ENCODE data around the gene FAM200B.

DNA sequence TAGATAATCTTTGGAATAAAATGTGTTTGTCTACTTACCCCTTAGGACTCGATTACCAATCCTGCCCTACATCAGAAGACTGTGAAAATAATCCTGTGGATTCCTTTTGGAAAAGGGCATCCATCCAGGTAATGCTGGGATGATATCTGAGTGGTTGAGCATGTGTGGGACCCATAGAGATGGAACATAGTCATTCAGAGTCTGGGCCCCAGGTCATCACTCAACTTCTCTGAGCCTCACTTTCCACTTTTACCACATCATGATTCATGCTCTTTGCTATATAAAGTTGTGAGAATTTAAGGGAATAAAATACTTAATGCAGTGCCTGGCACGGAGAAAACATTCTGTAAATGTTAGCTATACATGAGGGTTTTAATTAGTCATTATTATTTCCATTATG lies 30.1 kb downstream of the FAM200B start:
- TF ChIP-seq, protein P1, sequence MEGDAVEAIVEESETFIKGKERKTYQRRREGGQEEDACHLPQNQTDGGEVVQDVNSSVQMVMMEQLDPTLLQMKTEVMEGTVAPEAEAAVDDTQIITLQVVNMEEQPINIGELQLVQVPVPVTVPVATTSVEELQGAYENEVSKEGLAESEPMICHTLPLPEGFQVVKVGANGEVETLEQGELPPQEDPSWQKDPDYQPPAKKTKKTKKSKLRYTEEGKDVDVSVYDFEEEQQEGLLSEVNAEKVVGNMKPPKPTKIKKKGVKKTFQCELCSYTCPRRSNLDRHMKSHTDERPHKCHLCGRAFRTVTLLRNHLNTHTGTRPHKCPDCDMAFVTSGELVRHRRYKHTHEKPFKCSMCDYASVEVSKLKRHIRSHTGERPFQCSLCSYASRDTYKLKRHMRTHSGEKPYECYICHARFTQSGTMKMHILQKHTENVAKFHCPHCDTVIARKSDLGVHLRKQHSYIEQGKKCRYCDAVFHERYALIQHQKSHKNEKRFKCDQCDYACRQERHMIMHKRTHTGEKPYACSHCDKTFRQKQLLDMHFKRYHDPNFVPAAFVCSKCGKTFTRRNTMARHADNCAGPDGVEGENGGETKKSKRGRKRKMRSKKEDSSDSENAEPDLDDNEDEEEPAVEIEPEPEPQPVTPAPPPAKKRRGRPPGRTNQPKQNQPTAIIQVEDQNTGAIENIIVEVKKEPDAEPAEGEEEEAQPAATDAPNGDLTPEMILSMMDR (IDR thresholded peaks at IDR 0.05; ENCODE audit: low read depth, low read length, poor library complexity, severe bottlenecking): no peak
- TF ChIP-seq EZH2phosphoT487 (IDR thresholded peaks at IDR 0.05; ENCODE audit: borderline replicate concordance, low read length): no peak
